B cell (primary cell): ENCODE data around the gene HSPBAP1. TPM values are rescaled to one million over a fixed set of nuclear protein-coding genes. Genes with fewer than 3 reads are reported as not detected.
"Not testable (repeated sequence)": the region's sequence is repeated elsewhere in the genome, so short reads cannot be mapped to it uniquely, and the experiment has no call there.

Experiments used
- ATAC-seq: fragments of 200-7000 bp; cut with Tn5 transposase; one replicate; pipeline ENCODE4 v1.10.0; 2021; ENCODE audit warnings: low read depth, mild to moderate bottlenecking, moderate number of reproducible peaks, moderate library complexity
- CTCF ChIA-PET: fragments of 350-600 bp; sonication (Branson Sonifier 250); formaldehyde crosslinking; loops from one replicate; lab custom pipeline; 2021; ENCODE audit warnings: antibody characterized with exemption, inconsistent platforms; lab: Charles Lee
- POLR2A ChIA-PET: fragments of 350-600 bp; sonication (Branson Sonifier 250); formaldehyde crosslinking; loops from one replicate; lab custom pipeline; 2021; ENCODE audit warnings: antibody characterized with exemption; lab: Charles Lee
- DNase-seq: peaks from one replicate; pipeline ENCODE4 v3.0.0; 2013
- H2AFZ ChIP-seq: 2 replicates; pipeline ENCODE4 v1.6.1; 2012; ENCODE audit warnings: mild to moderate bottlenecking, low read depth, low read length; ENCODE audit not compliant: insufficient read depth, poor library complexity, severe bottlenecking
- H3K27ac ChIP-seq, 2 donors: 1 replicate in 1 of 2; 2 replicates in 1 of 2; pipeline ENCODE4 v1.5.1; 2012 to 2013; ENCODE audit warnings: low read length in 2 of 2, mild to moderate bottlenecking in 2 of 2, moderate library complexity in 1 of 2
- H3K27me3 ChIP-seq, 4 experiments: fragments of 200-600 bp in 1 of 4; sonication (generic) in 1 of 4; replicated peaks in 1 of 4; 1 replicate in 2 of 4; 2 replicates in 2 of 4; pipeline versions ENCODE4 v1.6.1 to v1.7.0; 2013 to 2016; ENCODE audit warnings: low read length in 3 of 4, mild to moderate bottlenecking in 2 of 4, mixed read lengths in 1 of 4, moderate library complexity in 1 of 4; ENCODE audit not compliant: insufficient read depth in 4 of 4, control insufficient read depth in 3 of 4; ENCODE audit errors: control extremely low read depth in 1 of 4
- H3K36me3 ChIP-seq, 2 experiments: replicated peaks in 1 of 2; 1 replicate in 1 of 2; 2 replicates in 1 of 2; pipeline versions ENCODE4 v1.6.1 to v1.7.1; 2013; ENCODE audit warnings: low read length in 1 of 2; ENCODE audit not compliant: insufficient read depth in 2 of 2, control insufficient read depth in 1 of 2; ENCODE audit errors: control extremely low read depth in 1 of 2, extremely low read depth in 1 of 2
- H3K4me1 ChIP-seq, 2 donors: fragments of 200-600 bp in 1 of 2; sonication (generic) in 1 of 2; 1 replicate in 1 of 2; 2 replicates in 1 of 2; pipeline versions ENCODE4 v1.5.1 to v1.6.1; 2013 to 2017; ENCODE audit warnings: low read length in 2 of 2; ENCODE audit not compliant: control insufficient read depth in 2 of 2, insufficient read depth in 2 of 2
- H3K4me2 ChIP-seq: replicated peaks from 2 replicates; pipeline ENCODE3; 2012; ENCODE audit warnings: mild to moderate bottlenecking, low read depth, low read length; ENCODE audit not compliant: poor library complexity, severe bottlenecking
- H3K4me3 ChIP-seq, 5 experiments: fragments of 200-600 bp in 1 of 5; sonication (generic) in 1 of 5; 1 replicate in 3 of 5; 2 replicates in 2 of 5; pipeline versions ENCODE4 v1.5.1 to v1.7.0; 2011 to 2016; ENCODE audit warnings: low read length in 4 of 5, mild to moderate bottlenecking in 4 of 5, low read depth in 2 of 5, control low read depth in 1 of 5, moderate library complexity in 1 of 5; ENCODE audit not compliant: insufficient read depth in 1 of 5; ENCODE audit errors: control extremely low read depth in 1 of 5, extremely low read depth in 1 of 5
- H3K79me2 ChIP-seq: fragments of 200-600 bp; sonication (generic); one replicate; pipeline ENCODE4 v1.6.0; 2016; ENCODE audit warnings: low read length; ENCODE audit not compliant: control insufficient read depth, insufficient read depth
- H3K9ac ChIP-seq: fragments of 200-600 bp; sonication (generic); 2 replicates; pipeline ENCODE4 v1.6.1; 2017; ENCODE audit warnings: mild to moderate bottlenecking, low read length, moderate library complexity
- H3K9me3 ChIP-seq, 3 donors: one replicate each; pipeline versions ENCODE4 v1.6.1 to v1.7.1; 2013; ENCODE audit warnings: low read length in 2 of 3; ENCODE audit not compliant: control insufficient read depth in 2 of 3, insufficient read depth in 1 of 3; ENCODE audit errors: control extremely low read depth in 1 of 3
- H4K20me1 ChIP-seq: 2 replicates; pipeline ENCODE4 v1.6.0; 2012; ENCODE audit warnings: mild to moderate bottlenecking, low read length; ENCODE audit not compliant: insufficient read depth, control insufficient read depth, poor library complexity, severe bottlenecking
- H3K27ac Mint-ChIP-seq: one replicate; pipeline ENCODE4 v1.8.0; 2021; ENCODE audit warnings: mixed read lengths
- H3K27me3 Mint-ChIP-seq: one replicate; pipeline ENCODE4 v1.8.0; 2021; ENCODE audit warnings: mixed read lengths
- H3K4me1 Mint-ChIP-seq: one replicate; pipeline ENCODE4 v1.8.0; 2021; ENCODE audit warnings: mixed read lengths
- H3K4me3 Mint-ChIP-seq: one replicate; pipeline ENCODE4 v1.8.0; 2021; ENCODE audit warnings: mixed read lengths
- H3K9me3 Mint-ChIP-seq: one replicate; pipeline ENCODE4 v1.8.0; 2022; ENCODE audit warnings: mixed read lengths; ENCODE audit not compliant: insufficient read depth
- EZH2 ChIP-seq: IDR thresholded peaks from 2 replicates; pipeline ENCODE4 v1.6.1; 2012; ENCODE audit warnings: borderline replicate concordance, low read depth, mild to moderate bottlenecking, moderate library complexity, low read length; ENCODE audit not compliant: insufficient read depth, poor library complexity, severe bottlenecking
- WGBS: methylation state at CpG from one replicate; pipeline ENCODE4 v1.1.5; 2013; ENCODE audit warnings: missing lambda C conversion rate; ENCODE audit not compliant: insufficient coverage; 5-methylcytosine and 5-hydroxymethylcytosine counted together
- intact Hi-C: fragments of 100-400 bp; cut with micrococcal nuclease; formaldehyde crosslinking; loops from one replicate; pipeline ENCODE4 v1.10.0; 2022
- polyA plus RNA-seq: library from polyadenylated mRNA; depleted of rRNA; stranded (reverse); fragments of >200 nt; gene quantifications from 2 replicates; pipeline ENCODE4 v1.2.3, GENCODE V29; 2012
- total RNA-seq, 2 donors: library from RNA; stranded (reverse); fragments of 120-200 nt in 1 of 2; gene quantifications; 1 replicate in 1 of 2; 2 replicates in 1 of 2; pipeline versions ENCODE4 v1.2.3 to v1.2.4, GENCODE V29; 2013 to 2022
- TF ChIP-seq, protein P1 (sequence below): fragments of 200-600 bp; IDR thresholded peaks from one replicate; pipeline ENCODE4 v1.8.0; 2022; ENCODE audit warnings: antibody characterized with exemption, mild to moderate bottlenecking

HSPBAP1 gene
- total and polyA plus RNA-seq, 2 donors (not counting 1 experiment from before 2014, with no cell fraction given): 23.0 to 49.6 TPM

DNA sequence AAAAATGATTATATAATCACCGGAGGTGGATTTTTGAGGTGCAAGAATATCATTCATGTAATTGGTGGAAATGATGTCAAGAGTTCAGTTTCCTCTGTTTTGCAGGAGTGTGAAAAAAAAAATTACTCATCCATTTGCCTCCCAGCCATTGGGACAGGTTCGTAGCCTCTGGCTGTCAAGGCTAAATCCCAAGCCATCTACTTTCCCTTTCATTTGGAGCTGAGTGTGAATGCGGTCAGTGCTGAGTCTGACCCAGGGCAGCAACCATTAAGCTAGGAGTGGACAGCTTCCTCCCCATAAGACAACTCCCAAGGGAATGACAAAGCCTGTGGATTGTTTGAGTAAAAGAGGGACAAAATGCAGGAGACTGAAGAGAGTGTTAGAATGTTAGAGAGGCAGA, 79.4 kb downstream of the HSPBAP1 start:
- CTCF ChIA-PET: interaction anchor here (0.7 kb wide), 1 partner anchor 27 kb away, joined by 3 read pairs; no protein-coding TSS in a partner anchor
- peaks cover 15% of the 10 kb centered on the region for H4K20me1 ChIP-seq
- Mint-ChIP-seq H3K27ac (peak overlapping the region; percentile 26), H3K4me3 (no peak overlapping the region), H3K9me3 (no peaks in the 10 kb centered on the region), H3K27me3 (no peaks in the 10 kb centered on the region), H3K4me1 (peaks cover 25% of the 10 kb centered on the region)
- no peak overlapping the region for H3K4me3 ChIP-seq
- H2AFZ ChIP-seq: no peak overlapping the region
- TF ChIP-seq, protein P1, sequence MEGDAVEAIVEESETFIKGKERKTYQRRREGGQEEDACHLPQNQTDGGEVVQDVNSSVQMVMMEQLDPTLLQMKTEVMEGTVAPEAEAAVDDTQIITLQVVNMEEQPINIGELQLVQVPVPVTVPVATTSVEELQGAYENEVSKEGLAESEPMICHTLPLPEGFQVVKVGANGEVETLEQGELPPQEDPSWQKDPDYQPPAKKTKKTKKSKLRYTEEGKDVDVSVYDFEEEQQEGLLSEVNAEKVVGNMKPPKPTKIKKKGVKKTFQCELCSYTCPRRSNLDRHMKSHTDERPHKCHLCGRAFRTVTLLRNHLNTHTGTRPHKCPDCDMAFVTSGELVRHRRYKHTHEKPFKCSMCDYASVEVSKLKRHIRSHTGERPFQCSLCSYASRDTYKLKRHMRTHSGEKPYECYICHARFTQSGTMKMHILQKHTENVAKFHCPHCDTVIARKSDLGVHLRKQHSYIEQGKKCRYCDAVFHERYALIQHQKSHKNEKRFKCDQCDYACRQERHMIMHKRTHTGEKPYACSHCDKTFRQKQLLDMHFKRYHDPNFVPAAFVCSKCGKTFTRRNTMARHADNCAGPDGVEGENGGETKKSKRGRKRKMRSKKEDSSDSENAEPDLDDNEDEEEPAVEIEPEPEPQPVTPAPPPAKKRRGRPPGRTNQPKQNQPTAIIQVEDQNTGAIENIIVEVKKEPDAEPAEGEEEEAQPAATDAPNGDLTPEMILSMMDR: no peak
- TF ChIP-seq EZH2: no peak
- WGBS: no CpG with 5 or more reads among the region's 3 CpGs
- H3K9me3 ChIP-seq: no peaks in the 10 kb centered on the region
- H3K4me2 ChIP-seq: no peak overlapping the region
- no peak overlapping the region for H3K27ac ChIP-seq
- H3K79me2 ChIP-seq: peaks cover 39% of the 10 kb centered on the region
- intact Hi-C loops: no loop called here
- DNase-seq (no peak), ATAC-seq (no peak)
- H3K4me1 ChIP-seq: peaks cover 0 to 13% of the 10 kb centered on the region in 2 donors
- no peak overlapping the region for H3K9ac ChIP-seq
- peaks cover 5 to 97% of the 10 kb centered on the region in 2 experiments for H3K36me3 ChIP-seq
- H3K27me3 ChIP-seq: no peaks in the 10 kb centered on the region
- POLR2A ChIA-PET: no interaction called here

DNA sequence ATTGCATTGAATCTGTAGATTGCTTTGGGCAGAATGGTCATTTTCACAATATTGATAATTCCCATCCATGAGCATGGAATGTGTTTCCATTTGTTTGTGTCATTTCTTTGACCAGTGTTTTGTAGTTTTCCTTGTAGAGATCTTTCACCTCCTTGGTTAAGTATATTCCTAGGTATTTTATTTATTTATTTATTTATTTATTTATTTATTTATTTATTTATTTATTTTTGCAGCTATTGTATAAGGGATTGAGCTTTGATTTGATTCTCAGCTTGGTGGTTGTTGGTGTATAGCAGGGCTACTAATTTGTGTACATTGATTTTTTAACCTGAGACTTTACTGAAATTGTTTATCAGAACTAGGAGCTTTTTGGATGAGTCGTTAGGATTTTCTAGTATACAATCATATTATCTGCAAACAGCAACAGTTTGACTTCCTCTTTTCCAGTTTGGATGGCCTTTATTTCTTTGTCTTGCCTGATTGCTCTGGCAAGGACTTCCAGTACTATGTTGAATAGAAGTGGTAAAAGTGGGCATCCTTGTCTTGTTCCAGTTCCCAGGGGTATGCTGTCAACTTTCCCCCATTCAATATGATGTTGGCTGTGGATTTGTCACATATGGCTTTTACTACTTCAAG, 82.9 kb downstream of the HSPBAP1 start:
- Mint-ChIP-seq H3K27ac (peak overlapping the region; percentile 68), H3K4me1 (peaks cover 44% of the 10 kb centered on the region)
- H2AFZ ChIP-seq, H3K27me3 ChIP-seq, H3K27me3 Mint-ChIP-seq, H3K4me2 ChIP-seq, H3K4me3 Mint-ChIP-seq, H3K9me3 ChIP-seq, H3K4me3 ChIP-seq, H3K9ac ChIP-seq, intact Hi-C loops, ATAC-seq, DNase-seq, H3K9me3 Mint-ChIP-seq: not testable (repeated sequence)
- peaks cover 15% of the 10 kb centered on the region for H4K20me1 ChIP-seq
- H3K27ac ChIP-seq: peak overlapping the region in 1 of 2 donors; percentile 39
- H3K79me2 ChIP-seq: peaks cover 72% of the 10 kb centered on the region
- ChIA-PET POLR2A (interaction anchor here (0.7 to 1.4 kb wide), 2 partner anchors 9 to 31 kb away, joined by 3 to 5 read pairs; no protein-coding TSS in a partner anchor), CTCF (interaction anchor here (1.2 kb wide), 1 partner anchor 151 kb away, joined by 3 read pairs; no protein-coding TSS in a partner anchor)
- no CpG with 5 or more reads among the region's 1 CpG for WGBS
- H3K36me3 ChIP-seq: peaks cover 8 to 95% of the 10 kb centered on the region in 2 experiments
- H3K4me1 ChIP-seq: peaks cover 6 to 24% of the 10 kb centered on the region in 2 donors
